Measurements from ENCODE around the gene SLX4IP.

DNA sequence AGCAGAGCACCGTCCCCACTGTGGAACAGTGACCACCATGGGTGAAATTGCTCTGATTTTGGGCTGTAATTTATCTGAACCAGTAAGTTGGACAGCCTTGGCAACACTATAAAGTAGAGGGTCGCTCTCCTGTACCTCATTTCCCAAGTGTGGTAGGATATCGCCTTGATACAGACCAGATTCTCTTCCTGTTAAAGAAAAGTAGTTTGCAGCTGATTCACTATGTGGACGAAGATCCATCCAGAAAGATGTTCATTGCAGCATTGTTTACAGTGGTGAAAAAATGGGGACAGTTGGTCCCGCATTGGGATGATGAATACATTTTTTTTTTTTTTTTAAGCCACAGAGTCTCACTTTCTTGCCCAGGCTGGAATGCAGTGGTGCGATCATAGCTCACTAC is 74.3 kb downstream of the SLX4IP start:
- TF ChIP-seq POLR2AphosphoS5 (IDR thresholded peaks at IDR 0.05; ENCODE audit: borderline replicate concordance, low read depth, low read length) (no peak), EZH2 (IDR thresholded peaks at IDR 0.05) (no peak)

Data from SK-N-MC (cell line).